ENCODE results near the gene KLHL33. TPM values are rescaled to one million over a fixed set of nuclear protein-coding genes. Genes with fewer than 3 reads are reported as not detected.
A peak's percentile ranks its signal among the peaks of the same experiment; 100 is the strongest.

The KLHL33 gene
- total RNA-seq, 1 donor from 2014 or later: not detected

DNA sequence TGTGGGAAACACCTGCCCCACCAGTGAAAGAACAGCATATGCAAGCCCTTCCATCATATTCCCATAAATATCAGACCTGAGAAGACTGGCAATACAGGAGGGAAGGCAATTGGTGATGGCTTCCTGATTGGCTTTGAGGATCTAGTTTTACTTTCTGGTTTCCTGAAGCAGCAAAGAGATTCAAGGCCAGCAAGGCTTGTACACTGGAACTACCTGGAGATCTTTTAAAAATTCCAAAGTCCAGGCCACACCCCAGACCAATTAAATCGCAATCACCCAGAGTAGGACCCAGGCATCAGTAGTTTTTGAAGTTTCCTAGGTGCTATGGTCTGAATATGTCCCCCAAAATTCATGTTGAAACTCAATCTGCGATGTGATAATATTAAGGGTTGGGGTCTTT is 19.7 kb downstream of the KLHL33 start:
- no peaks in the 10 kb centered on the region for H3K36me3 ChIP-seq
- no peaks in the 10 kb centered on the region for H3K9me3 ChIP-seq
- no peaks in the 10 kb centered on the region for H3K27me3 ChIP-seq
- no peak for DNase-seq (ENCODE audit: low spot score in 2 of 2)
- intact Hi-C loops (cut with DNase I): loop anchor here (10.0 kb wide), 1 partner anchor 119 kb away; no protein-coding TSS in a partner anchor
- TF ChIP-seq, protein P1, sequence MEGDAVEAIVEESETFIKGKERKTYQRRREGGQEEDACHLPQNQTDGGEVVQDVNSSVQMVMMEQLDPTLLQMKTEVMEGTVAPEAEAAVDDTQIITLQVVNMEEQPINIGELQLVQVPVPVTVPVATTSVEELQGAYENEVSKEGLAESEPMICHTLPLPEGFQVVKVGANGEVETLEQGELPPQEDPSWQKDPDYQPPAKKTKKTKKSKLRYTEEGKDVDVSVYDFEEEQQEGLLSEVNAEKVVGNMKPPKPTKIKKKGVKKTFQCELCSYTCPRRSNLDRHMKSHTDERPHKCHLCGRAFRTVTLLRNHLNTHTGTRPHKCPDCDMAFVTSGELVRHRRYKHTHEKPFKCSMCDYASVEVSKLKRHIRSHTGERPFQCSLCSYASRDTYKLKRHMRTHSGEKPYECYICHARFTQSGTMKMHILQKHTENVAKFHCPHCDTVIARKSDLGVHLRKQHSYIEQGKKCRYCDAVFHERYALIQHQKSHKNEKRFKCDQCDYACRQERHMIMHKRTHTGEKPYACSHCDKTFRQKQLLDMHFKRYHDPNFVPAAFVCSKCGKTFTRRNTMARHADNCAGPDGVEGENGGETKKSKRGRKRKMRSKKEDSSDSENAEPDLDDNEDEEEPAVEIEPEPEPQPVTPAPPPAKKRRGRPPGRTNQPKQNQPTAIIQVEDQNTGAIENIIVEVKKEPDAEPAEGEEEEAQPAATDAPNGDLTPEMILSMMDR (IDR thresholded peaks at IDR 0.05): no peak
- peak overlapping the region in 1 of 2 donors; percentile 26 for H3K27ac ChIP-seq
- H3K4me3 ChIP-seq: no peak overlapping the region
- peaks cover 0 to 5% of the 10 kb centered on the region in 2 donors for H3K4me1 ChIP-seq

DNA sequence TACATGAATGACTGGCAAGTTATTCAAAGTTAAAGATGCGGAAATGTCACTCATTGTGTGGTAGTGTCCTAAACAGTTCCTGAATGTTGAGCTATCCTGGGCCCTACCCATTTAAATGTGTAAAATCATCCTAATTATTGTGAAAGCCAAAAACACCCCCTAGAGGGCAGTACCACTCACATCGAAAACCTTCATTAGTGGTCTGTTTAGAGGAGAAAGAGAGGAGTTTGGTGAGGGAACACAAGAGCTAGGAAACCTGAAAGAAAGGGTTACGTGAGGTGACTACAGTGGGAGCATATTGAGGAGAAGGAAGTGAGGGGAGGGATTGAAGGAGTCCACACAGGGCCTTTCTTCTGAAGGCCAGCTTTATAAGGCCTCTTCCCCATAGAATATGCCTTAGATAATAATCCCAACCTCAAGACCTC is 20.2 kb downstream of the KLHL33 start:
- TF ChIP-seq, protein P1 (IDR thresholded peaks at IDR 0.05): peak; percentile 28 to 67 (median 41)
- Histone ChIP-seq H3K36me3 (no peaks in the 10 kb centered on the region), H3K4me1 (peaks cover 0 to 5% of the 10 kb centered on the region in 2 donors), H3K27me3 (no peaks in the 10 kb centered on the region), H3K27ac (peak overlapping the region in 1 of 2 donors; percentile 26), H3K4me3 (no peak overlapping the region), H3K9me3 (no peaks in the 10 kb centered on the region)
- intact Hi-C loops (cut with DNase I): loop anchor here (10.0 kb wide), 1 partner anchor 119 kb away; no protein-coding TSS in a partner anchor
- DNase-seq (ENCODE audit: low spot score in 2 of 2): no peak

DNA sequence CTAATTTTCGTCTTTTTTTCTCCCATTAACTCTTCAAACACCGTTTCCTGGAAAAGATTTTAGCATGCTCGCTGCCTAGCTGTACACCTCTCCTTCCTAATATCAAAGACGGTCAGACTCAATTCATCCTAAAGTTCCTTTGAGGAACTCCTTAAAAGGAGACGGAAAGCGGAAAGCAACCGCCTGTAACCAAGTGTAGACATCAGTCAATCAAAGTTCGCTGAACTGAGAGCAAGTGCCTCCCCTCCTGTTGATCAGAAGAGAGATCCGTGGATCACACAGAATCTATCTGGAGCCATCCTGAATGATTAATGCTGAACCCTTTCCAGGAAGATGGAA is 22.3 kb downstream of the KLHL33 start:
- peaks cover 0 to 5% of the 10 kb centered on the region in 2 donors for H3K4me1 ChIP-seq
- H3K4me3 ChIP-seq: peak overlapping the region; percentile 85 to 88
- intact Hi-C loops (cut with DNase I): loop anchor here (1.0 to 10.0 kb wide), 6 partner anchors 42 to 574 kb away; partner anchors contain the start of genes APEX1, METTL17, PARP2 and RNASE4
- peak overlapping the region; percentile 97 to 98 for H3K27ac ChIP-seq
- H3K27me3 ChIP-seq: no peaks in the 10 kb centered on the region
- H3K36me3 ChIP-seq: no peaks in the 10 kb centered on the region
- H3K9me3 ChIP-seq: no peaks in the 10 kb centered on the region
- no peak for DNase-seq (ENCODE audit: low spot score in 2 of 2)
- TF ChIP-seq, protein P1 (IDR thresholded peaks at IDR 0.05): no peak

DNA sequence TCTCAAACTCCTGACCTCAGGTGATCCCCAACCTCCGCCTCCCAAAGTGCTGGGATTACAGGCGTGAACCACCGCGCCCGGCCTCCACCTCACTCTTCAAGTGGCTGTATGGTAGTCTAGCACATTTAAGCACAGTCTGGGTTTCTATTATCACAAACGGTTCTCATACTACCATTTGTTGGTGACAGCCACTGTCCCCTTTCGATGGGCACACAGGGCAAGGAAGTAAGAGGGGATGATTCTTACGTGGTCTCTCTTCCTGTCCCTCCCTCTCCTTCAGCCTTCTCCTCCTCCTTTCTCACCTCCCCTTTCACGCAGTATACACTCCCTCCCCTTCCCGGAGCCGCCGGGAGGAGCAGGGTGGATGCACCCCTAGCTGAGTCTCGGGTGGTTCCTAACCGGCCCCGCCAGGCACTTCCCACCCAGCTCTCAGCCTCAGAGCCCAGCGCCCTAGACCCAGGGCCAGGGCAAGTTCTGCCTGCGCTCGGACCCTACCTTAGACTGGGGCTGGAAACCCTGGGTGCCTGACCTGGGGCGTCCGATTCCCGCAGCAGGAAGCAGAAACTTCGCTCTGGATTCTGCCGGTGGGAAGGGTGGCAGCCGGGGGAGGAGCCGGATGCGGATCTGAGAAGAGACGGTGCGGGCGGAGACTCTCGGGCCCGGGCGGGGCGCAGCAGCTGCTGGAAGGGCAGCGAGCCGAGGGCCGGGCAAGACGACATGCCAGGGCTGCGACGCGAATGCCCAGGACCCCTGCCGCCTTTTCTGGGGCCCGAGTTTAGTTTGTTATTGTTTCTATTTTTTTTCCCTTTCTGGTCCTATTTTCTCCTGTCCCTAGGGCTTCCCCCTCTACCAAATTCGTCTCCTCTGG is 22.9 kb downstream of the KLHL33 start, which contains the start of gene TEP1:
Gene TEP1 (minus strand): TSS at position 626 of the 868 bp plus-strand sequence. CDS start 5,062 bp downstream, outside the sequence.
- Histone ChIP-seq H3K4me3 (peak within 1 kb of the TSS; percentile 85 to 88), H3K36me3 (peaks cover 3 to 4% of the 10 kb centered on the region in 2 donors), H3K27me3 (no peaks in the 10 kb centered on the region), H3K27ac (peak within 1 kb of the TSS; percentile 97 to 98), H3K4me1 (peaks cover 0 to 5% of the 10 kb centered on the region in 2 donors), H3K9me3 (no peaks in the 10 kb centered on the region)
- TF ChIP-seq, protein P1 (IDR thresholded peaks at IDR 0.05): no peak
- DNase-seq (ENCODE audit: low spot score in 2 of 2): peak; percentile 45 to 95
- intact Hi-C loops (cut with DNase I): loop anchor here (1.0 to 10.0 kb wide), 6 partner anchors 42 to 574 kb away; partner anchors contain the start of genes APEX1, METTL17, PARP2 and RNASE4

DNA sequence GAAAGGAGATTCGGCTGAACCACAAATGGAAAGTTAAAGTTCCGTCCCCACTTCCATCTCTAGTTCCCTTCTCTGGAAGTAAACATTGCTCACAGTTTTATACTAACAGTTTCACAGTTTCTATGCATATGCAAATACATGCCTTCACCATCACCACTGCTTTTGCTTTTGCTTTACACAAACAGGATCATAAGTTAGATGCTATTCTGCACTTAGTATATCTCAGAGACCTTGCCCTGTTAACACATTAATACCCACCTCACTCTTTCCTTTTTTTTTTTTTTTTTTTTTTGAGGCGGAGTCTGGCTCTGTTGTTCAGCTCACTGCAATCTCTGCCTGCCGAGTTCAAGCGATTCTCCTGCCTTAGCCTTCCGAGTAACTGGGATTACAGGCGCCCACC is 23.6 kb downstream of the KLHL33 start:
- H3K27ac ChIP-seq: peak overlapping the region; percentile 97 to 98
- TF ChIP-seq, protein P1 (IDR thresholded peaks at IDR 0.05): no peak
- H3K4me3 ChIP-seq: peak overlapping the region; percentile 85 to 88
- intact Hi-C loops (cut with DNase I): loop anchor here (2.0 to 10.0 kb wide), 4 partner anchors 122 to 575 kb away; partner anchors contain the start of genes METTL17 and RNASE4
- H3K36me3 ChIP-seq: peaks cover 10 to 11% of the 10 kb centered on the region in 2 donors
- DNase-seq (ENCODE audit: low spot score in 2 of 2): no peak
- H3K27me3 ChIP-seq: no peaks in the 10 kb centered on the region
- H3K4me1 ChIP-seq: peaks cover 0 to 5% of the 10 kb centered on the region in 2 donors
- H3K9me3 ChIP-seq: no peaks in the 10 kb centered on the region

All from ascending aorta (tissue), 2 donors.